Measurements from ENCODE around the gene GPR50.

GPR50 gene
- 0 reads per million in 3 donors for total RNA-seq

DNA sequence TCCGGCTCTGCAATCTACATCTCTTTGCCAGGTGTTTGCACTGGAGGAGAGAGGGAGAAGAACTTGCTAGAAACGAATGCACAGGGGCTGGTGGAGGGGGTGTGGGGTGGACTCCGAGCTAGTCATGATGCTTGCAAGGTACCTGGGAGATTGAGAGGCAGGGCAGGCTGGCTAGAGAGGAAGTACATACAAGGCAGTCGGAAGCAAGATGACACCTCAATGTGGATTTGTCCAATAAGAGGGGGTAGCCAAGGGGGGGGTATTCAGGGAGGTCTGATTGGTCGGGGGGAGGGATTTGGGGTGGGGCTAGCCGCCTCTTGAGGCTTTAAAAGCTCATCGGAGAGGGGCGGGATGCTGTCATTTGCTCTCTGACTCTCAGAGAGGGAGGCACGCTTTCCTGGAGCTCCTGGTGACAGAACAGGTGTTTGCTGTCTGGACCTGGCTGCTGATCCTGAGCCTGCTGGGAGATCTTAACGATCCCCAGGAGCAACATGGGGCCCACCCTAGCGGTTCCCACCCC is at the start of gene GPR50:
TSS of gene GPR50 (plus strand) at position 354 of the 520 bp plus-strand sequence. CDS start at position 492, 138 bp downstream.
- no peaks in the 10 kb centered on the region for H3K9me3 ChIP-seq (ENCODE audit: control insufficient read depth, low read length)
- H3K4me1 ChIP-seq (ENCODE audit: control insufficient read depth, insufficient read depth, low read length, poor library complexity, severe bottlenecking) = no peaks in the 10 kb centered on the region
- no peaks in the 10 kb centered on the region for H3K36me3 ChIP-seq (ENCODE audit: control insufficient read depth, insufficient read depth, low read length)
- peaks cover 4% of the 10 kb centered on the region for H3K27me3 ChIP-seq (replicated peaks; ENCODE audit: control insufficient read depth, insufficient read depth, low read length, poor library complexity, severe bottlenecking)
- H3K27ac ChIP-seq (ENCODE audit: insufficient read depth, low read length, poor library complexity, severe bottlenecking) = no peak within 1 kb of the TSS
- no peak for DNase-seq
- no peak within 1 kb of the TSS for H3K4me3 ChIP-seq (ENCODE audit: insufficient read depth, low read depth, low read length, poor library complexity, severe bottlenecking)

- no peaks in the 10 kb centered on the region for H3K36me3 ChIP-seq (ENCODE audit: control insufficient read depth, insufficient read depth, low read length)
- H3K27me3 ChIP-seq (replicated peaks; ENCODE audit: control insufficient read depth, insufficient read depth, low read length, poor library complexity, severe bottlenecking) = no peaks in the 10 kb centered on the region
- no peak for DNase-seq
- no peaks in the 10 kb centered on the region for H3K9me3 ChIP-seq (ENCODE audit: control insufficient read depth, low read length)
- no peak overlapping the region for H3K27ac ChIP-seq (ENCODE audit: insufficient read depth, low read length, poor library complexity, severe bottlenecking)
- no peaks in the 10 kb centered on the region for H3K4me1 ChIP-seq (ENCODE audit: control insufficient read depth, insufficient read depth, low read length, poor library complexity, severe bottlenecking)
- H3K4me3 ChIP-seq (ENCODE audit: insufficient read depth, low read depth, low read length, poor library complexity, severe bottlenecking) = no peak overlapping the region
Observed at GRCh38 chrX:151132531-151132930, 43.9 kb upstream of the GPR50 start.

DNA sequence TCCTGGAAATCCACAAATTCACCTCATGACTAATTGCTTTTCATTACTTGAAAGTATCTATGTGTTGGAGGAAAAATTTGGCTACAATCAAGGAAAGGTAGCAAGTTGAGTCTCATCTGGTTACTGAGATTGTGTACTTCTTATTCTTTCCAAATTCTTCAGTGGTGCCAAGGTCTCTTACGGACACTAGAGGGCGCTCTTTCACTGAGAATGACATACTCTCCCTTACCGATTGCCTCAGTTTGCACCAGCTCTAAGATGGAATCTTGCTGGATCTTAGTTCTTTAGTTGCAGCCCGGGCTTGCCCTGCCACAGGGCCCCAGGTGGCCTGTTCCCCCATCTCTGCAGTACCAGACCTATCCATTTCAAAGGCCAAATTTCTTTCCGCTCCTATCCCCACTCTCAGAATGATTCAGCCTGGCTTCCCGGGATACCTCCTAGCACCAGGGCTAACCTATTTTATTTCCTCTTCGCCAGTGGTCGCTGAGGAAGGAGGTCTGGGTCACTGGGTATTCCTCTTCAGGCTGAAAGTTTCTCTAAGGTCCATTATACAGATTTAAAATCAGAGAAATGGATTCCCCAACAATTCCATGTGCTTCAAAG is 24.6 kb upstream of the GPR50 start:
- Histone ChIP-seq H3K4me1 (ENCODE audit: control insufficient read depth, insufficient read depth, low read length, poor library complexity, severe bottlenecking) (no peaks in the 10 kb centered on the region), H3K27me3 (replicated peaks; ENCODE audit: control insufficient read depth, insufficient read depth, low read length, poor library complexity, severe bottlenecking) (no peaks in the 10 kb centered on the region), H3K9me3 (ENCODE audit: control insufficient read depth, low read length) (no peaks in the 10 kb centered on the region), H3K36me3 (ENCODE audit: control insufficient read depth, insufficient read depth, low read length) (no peaks in the 10 kb centered on the region), H3K27ac (ENCODE audit: insufficient read depth, low read length, poor library complexity, severe bottlenecking) (no peak overlapping the region), H3K4me3 (ENCODE audit: insufficient read depth, low read depth, low read length, poor library complexity, severe bottlenecking) (no peak overlapping the region)
- DNase-seq = peak in 1 of 3 donors; percentile 16

GRCh38 chrX:151153086-151153485 is 23.3 kb upstream of the GPR50 start:
- Histone ChIP-seq H3K36me3 (ENCODE audit: control insufficient read depth, insufficient read depth, low read length) (no peaks in the 10 kb centered on the region), H3K9me3 (ENCODE audit: control insufficient read depth, low read length) (no peaks in the 10 kb centered on the region), H3K27ac (ENCODE audit: insufficient read depth, low read length, poor library complexity, severe bottlenecking) (no peak overlapping the region), H3K4me1 (ENCODE audit: control insufficient read depth, insufficient read depth, low read length, poor library complexity, severe bottlenecking) (no peaks in the 10 kb centered on the region), H3K4me3 (ENCODE audit: insufficient read depth, low read depth, low read length, poor library complexity, severe bottlenecking) (no peak overlapping the region), H3K27me3 (replicated peaks; ENCODE audit: control insufficient read depth, insufficient read depth, low read length, poor library complexity, severe bottlenecking) (no peaks in the 10 kb centered on the region)
- no peak for DNase-seq

DNA sequence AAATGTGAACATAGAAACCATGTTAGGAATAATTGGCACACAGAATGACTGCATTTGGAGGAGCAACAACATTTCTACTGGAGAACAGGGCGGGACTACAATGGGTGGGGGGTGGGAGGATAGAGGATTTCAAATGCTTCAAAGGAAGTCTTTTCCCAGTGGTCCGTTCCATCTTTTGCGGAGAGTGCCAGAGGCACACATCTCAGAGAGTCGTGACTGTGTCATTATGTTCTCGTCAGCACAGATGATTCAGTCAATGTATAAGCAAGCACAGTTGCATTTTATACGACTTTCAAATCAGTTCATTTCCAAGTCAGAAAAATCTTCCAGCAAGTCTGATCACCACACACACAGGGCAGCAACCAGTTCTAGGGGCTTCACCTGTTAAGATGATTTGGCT is 22.7 kb upstream of the GPR50 start:
- no peaks in the 10 kb centered on the region for H3K36me3 ChIP-seq (ENCODE audit: control insufficient read depth, insufficient read depth, low read length)
- H3K4me3 ChIP-seq (ENCODE audit: insufficient read depth, low read depth, low read length, poor library complexity, severe bottlenecking) = no peak overlapping the region
- DNase-seq = no peak
- H3K27me3 ChIP-seq (replicated peaks; ENCODE audit: control insufficient read depth, insufficient read depth, low read length, poor library complexity, severe bottlenecking) = no peaks in the 10 kb centered on the region
- H3K4me1 ChIP-seq (ENCODE audit: control insufficient read depth, insufficient read depth, low read length, poor library complexity, severe bottlenecking) = no peaks in the 10 kb centered on the region
- no peak overlapping the region for H3K27ac ChIP-seq (ENCODE audit: insufficient read depth, low read length, poor library complexity, severe bottlenecking)
- no peaks in the 10 kb centered on the region for H3K9me3 ChIP-seq (ENCODE audit: control insufficient read depth, low read length)

DNA sequence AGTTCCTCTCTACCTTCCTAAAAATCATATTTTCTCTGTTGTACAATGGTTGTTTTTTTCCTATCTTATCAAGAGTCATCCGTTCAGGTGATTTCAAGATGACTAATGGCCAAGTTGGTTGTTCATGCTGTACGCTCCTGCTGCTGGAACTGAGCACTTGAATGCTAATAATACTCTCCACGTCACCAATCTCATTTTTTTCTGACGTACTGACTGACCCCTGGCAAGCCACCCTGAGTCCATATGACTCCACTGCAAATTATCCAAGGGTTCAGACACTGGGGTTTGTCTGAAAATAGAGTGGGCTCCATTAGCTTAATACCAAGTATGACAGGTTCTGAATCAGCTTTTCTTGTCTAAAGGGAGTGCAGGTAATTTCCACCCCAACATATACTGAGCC is 21.1 kb upstream of the GPR50 start:
- Histone ChIP-seq H3K4me3 (ENCODE audit: insufficient read depth, low read depth, low read length, poor library complexity, severe bottlenecking) (no peak overlapping the region), H3K27me3 (replicated peaks; ENCODE audit: control insufficient read depth, insufficient read depth, low read length, poor library complexity, severe bottlenecking) (no peaks in the 10 kb centered on the region), H3K27ac (ENCODE audit: insufficient read depth, low read length, poor library complexity, severe bottlenecking) (no peak overlapping the region), H3K9me3 (ENCODE audit: control insufficient read depth, low read length) (no peaks in the 10 kb centered on the region), H3K36me3 (ENCODE audit: control insufficient read depth, insufficient read depth, low read length) (no peaks in the 10 kb centered on the region), H3K4me1 (ENCODE audit: control insufficient read depth, insufficient read depth, low read length, poor library complexity, severe bottlenecking) (no peaks in the 10 kb centered on the region)
- DNase-seq = no peak

- no peak overlapping the region for H3K4me3 ChIP-seq (ENCODE audit: insufficient read depth, low read depth, low read length, poor library complexity, severe bottlenecking)
- H3K27ac ChIP-seq (ENCODE audit: insufficient read depth, low read length, poor library complexity, severe bottlenecking) = no peak overlapping the region
- DNase-seq = no peak
- H3K27me3 ChIP-seq (replicated peaks; ENCODE audit: control insufficient read depth, insufficient read depth, low read length, poor library complexity, severe bottlenecking) = no peaks in the 10 kb centered on the region
- no peaks in the 10 kb centered on the region for H3K9me3 ChIP-seq (ENCODE audit: control insufficient read depth, low read length)
- no peaks in the 10 kb centered on the region for H3K4me1 ChIP-seq (ENCODE audit: control insufficient read depth, insufficient read depth, low read length, poor library complexity, severe bottlenecking)
- no peaks in the 10 kb centered on the region for H3K36me3 ChIP-seq (ENCODE audit: control insufficient read depth, insufficient read depth, low read length)
Observed at GRCh38 chrX:151161690-151162089, 14.7 kb upstream of the GPR50 start.

- H3K4me3 ChIP-seq (ENCODE audit: insufficient read depth, low read depth, low read length, poor library complexity, severe bottlenecking) = no peak overlapping the region
- DNase-seq = no peak
- no peaks in the 10 kb centered on the region for H3K9me3 ChIP-seq (ENCODE audit: control insufficient read depth, low read length)
- no peak overlapping the region for H3K27ac ChIP-seq (ENCODE audit: insufficient read depth, low read length, poor library complexity, severe bottlenecking)
- H3K4me1 ChIP-seq (ENCODE audit: control insufficient read depth, insufficient read depth, low read length, poor library complexity, severe bottlenecking) = no peaks in the 10 kb centered on the region
- H3K27me3 ChIP-seq (replicated peaks; ENCODE audit: control insufficient read depth, insufficient read depth, low read length, poor library complexity, severe bottlenecking) = no peaks in the 10 kb centered on the region
- H3K36me3 ChIP-seq (ENCODE audit: control insufficient read depth, insufficient read depth, low read length) = no peaks in the 10 kb centered on the region
Observed at GRCh38 chrX:151167791-151168345, 8.5 kb upstream of the GPR50 start.

DNA sequence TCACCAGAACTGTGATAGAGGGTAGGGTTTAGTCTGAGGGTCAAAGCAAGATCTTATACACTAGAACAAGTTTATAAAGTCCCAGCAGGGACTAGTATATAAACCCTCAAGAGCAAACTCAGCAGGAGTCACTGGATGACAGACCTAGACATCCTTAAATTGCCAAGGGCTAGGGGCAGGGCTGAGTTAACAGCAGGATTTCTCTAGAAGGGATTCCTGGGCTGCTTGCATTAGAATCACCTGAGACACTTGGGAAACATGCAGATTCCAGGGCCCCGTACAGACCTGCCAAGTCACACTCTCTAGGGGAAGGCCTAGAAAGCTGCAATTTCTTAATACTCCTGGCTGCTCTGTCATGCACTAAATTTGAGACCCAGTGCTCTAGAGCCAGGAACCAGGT is 6.6 kb upstream of the GPR50 start:
- no peaks in the 10 kb centered on the region for H3K36me3 ChIP-seq (ENCODE audit: control insufficient read depth, insufficient read depth, low read length)
- DNase-seq = no peak
- H3K27me3 ChIP-seq (replicated peaks; ENCODE audit: control insufficient read depth, insufficient read depth, low read length, poor library complexity, severe bottlenecking) = no peaks in the 10 kb centered on the region
- no peak overlapping the region for H3K27ac ChIP-seq (ENCODE audit: insufficient read depth, low read length, poor library complexity, severe bottlenecking)
- H3K4me1 ChIP-seq (ENCODE audit: control insufficient read depth, insufficient read depth, low read length, poor library complexity, severe bottlenecking) = no peaks in the 10 kb centered on the region
- H3K9me3 ChIP-seq (ENCODE audit: control insufficient read depth, low read length) = no peaks in the 10 kb centered on the region
- no peak overlapping the region for H3K4me3 ChIP-seq (ENCODE audit: insufficient read depth, low read depth, low read length, poor library complexity, severe bottlenecking)

DNA sequence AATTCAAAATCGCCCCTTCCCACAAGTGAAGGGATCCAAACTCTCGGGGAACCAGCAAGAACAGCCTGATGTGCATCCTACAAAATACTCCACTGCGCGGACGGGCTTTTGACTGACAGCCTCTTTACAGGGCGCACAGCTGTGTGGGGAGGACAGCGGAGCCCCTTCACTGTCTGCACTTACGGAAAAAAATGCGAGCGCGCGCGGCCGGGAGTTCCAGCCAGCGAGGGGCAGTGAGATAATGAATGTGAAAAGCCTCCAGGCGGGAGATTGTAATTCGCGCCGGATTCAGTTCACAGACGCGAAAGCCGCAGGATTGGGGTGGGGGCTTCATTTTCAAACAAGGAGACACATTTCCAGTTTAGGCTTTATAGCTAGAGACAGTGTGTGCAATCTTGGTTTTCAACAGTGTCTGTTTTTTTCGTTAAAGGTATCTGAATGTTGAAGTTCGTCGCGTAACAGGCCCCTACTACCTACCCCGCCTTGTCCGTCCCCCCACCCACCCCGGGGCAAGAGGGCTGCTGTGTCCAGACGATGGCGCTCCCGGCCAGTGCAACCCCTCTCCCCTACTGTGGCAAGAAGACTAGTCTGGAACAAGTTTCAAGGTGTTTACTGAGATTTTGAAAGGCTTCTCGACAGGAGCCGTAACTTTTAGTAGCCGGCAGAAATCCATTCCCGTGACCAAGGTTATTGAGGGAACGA is 1.7 kb upstream of the GPR50 start:
- Histone ChIP-seq H3K9me3 (ENCODE audit: control insufficient read depth, low read length) (no peaks in the 10 kb centered on the region), H3K27me3 (replicated peaks; ENCODE audit: control insufficient read depth, insufficient read depth, low read length, poor library complexity, severe bottlenecking) (peaks cover 4% of the 10 kb centered on the region), H3K4me3 (ENCODE audit: insufficient read depth, low read depth, low read length, poor library complexity, severe bottlenecking) (no peak overlapping the region), H3K27ac (ENCODE audit: insufficient read depth, low read length, poor library complexity, severe bottlenecking) (no peak overlapping the region), H3K4me1 (ENCODE audit: control insufficient read depth, insufficient read depth, low read length, poor library complexity, severe bottlenecking) (no peaks in the 10 kb centered on the region), H3K36me3 (ENCODE audit: control insufficient read depth, insufficient read depth, low read length) (no peaks in the 10 kb centered on the region)
- DNase-seq = no peak
